ENCODE results near the gene GPLD1.
"Not testable (repeated sequence)": the region's sequence is repeated elsewhere in the genome, so short reads cannot be mapped to it uniquely, and the experiment has no call there.

GPLD1 gene

GRCh38 chr6:24387818-24388217 is 101.6 kb downstream of the GPLD1 start:
- H3K4me1 ChIP-seq (ENCODE audit: control insufficient read depth, insufficient read depth, low read length): no peaks in the 10 kb centered on the region
- no peaks in the 10 kb centered on the region for H3K36me3 ChIP-seq (ENCODE audit: control insufficient read depth, insufficient read depth, low read length)
- no CpG with 5 or more reads among the region's 1 CpG for WGBS (ENCODE audit: insufficient coverage, insufficient read length)
- no peak overlapping the region for H3K4me3 ChIP-seq (ENCODE audit: low read length)
- DNase-seq (ENCODE audit: low read depth, low spot score): no peak
- H3K27me3 ChIP-seq (ENCODE audit: control insufficient read depth, insufficient read depth, low read length): no peaks in the 10 kb centered on the region
- no peaks in the 10 kb centered on the region for H3K9me3 ChIP-seq (ENCODE audit: control insufficient read depth, insufficient read depth, low read length)
- no peak overlapping the region for H3K27ac ChIP-seq (ENCODE audit: low read length)

- H3K9me3 ChIP-seq (ENCODE audit: control insufficient read depth, insufficient read depth, low read length): no peaks in the 10 kb centered on the region
- H3K4me1 ChIP-seq (ENCODE audit: control insufficient read depth, insufficient read depth, low read length): no peaks in the 10 kb centered on the region
- no peak for DNase-seq (ENCODE audit: low read depth, low spot score)
- H3K36me3 ChIP-seq (ENCODE audit: control insufficient read depth, insufficient read depth, low read length): no peaks in the 10 kb centered on the region
- H3K27ac ChIP-seq (ENCODE audit: low read length): no peak overlapping the region
- no peaks in the 10 kb centered on the region for H3K27me3 ChIP-seq (ENCODE audit: control insufficient read depth, insufficient read depth, low read length)
- no CpG with 5 or more reads among the region's 8 CpGs for WGBS (ENCODE audit: insufficient coverage, insufficient read length)
- no peak overlapping the region for H3K4me3 ChIP-seq (ENCODE audit: low read length)
Observed at GRCh38 chr6:24385536-24386269, 103.7 kb downstream of the GPLD1 start.

- H3K4me1 ChIP-seq (ENCODE audit: control insufficient read depth, insufficient read depth, low read length); H3K4me3 ChIP-seq (ENCODE audit: low read length); H3K36me3 ChIP-seq (ENCODE audit: control insufficient read depth, insufficient read depth, low read length); H3K27ac ChIP-seq (ENCODE audit: low read length); H3K9me3 ChIP-seq (ENCODE audit: control insufficient read depth, insufficient read depth, low read length); H3K27me3 ChIP-seq (ENCODE audit: control insufficient read depth, insufficient read depth, low read length); DNase-seq (ENCODE audit: low read depth, low spot score): not testable (repeated sequence)
- no CpG with 5 or more reads among the region's 5 CpGs for WGBS (ENCODE audit: insufficient coverage, insufficient read length)
Observed at GRCh38 chr6:24384369-24385130, 104.8 kb downstream of the GPLD1 start.

GRCh38 chr6:24382891-24383494 is 106.4 kb downstream of the GPLD1 start:
- H3K27ac ChIP-seq (ENCODE audit: low read length); H3K36me3 ChIP-seq (ENCODE audit: control insufficient read depth, insufficient read depth, low read length); H3K4me3 ChIP-seq (ENCODE audit: low read length); H3K4me1 ChIP-seq (ENCODE audit: control insufficient read depth, insufficient read depth, low read length); DNase-seq (ENCODE audit: low read depth, low spot score); H3K27me3 ChIP-seq (ENCODE audit: control insufficient read depth, insufficient read depth, low read length); H3K9me3 ChIP-seq (ENCODE audit: control insufficient read depth, insufficient read depth, low read length): not testable (repeated sequence)
- WGBS (ENCODE audit: insufficient coverage, insufficient read length): no CpG with 5 or more reads among the region's 9 CpGs

GRCh38 chr6:24382220-24382540 is 107.2 kb downstream of the GPLD1 start:
- Histone ChIP-seq H3K9me3 (ENCODE audit: control insufficient read depth, insufficient read depth, low read length) (no peaks in the 10 kb centered on the region), H3K27me3 (ENCODE audit: control insufficient read depth, insufficient read depth, low read length) (no peaks in the 10 kb centered on the region), H3K36me3 (ENCODE audit: control insufficient read depth, insufficient read depth, low read length) (no peaks in the 10 kb centered on the region), H3K27ac (ENCODE audit: low read length) (no peak overlapping the region), H3K4me3 (ENCODE audit: low read length) (no peak overlapping the region), H3K4me1 (ENCODE audit: control insufficient read depth, insufficient read depth, low read length) (no peaks in the 10 kb centered on the region)
- WGBS (ENCODE audit: insufficient coverage, insufficient read length): no CpG with 5 or more reads among the region's 1 CpG
- no peak for DNase-seq (ENCODE audit: low read depth, low spot score)

GRCh38 chr6:24381476-24382219 is 107.7 kb downstream of the GPLD1 start:
- WGBS (ENCODE audit: insufficient coverage, insufficient read length): no CpG with 5 or more reads among the region's 4 CpGs
- Histone ChIP-seq H3K4me3 (ENCODE audit: low read length) (no peak overlapping the region), H3K27me3 (ENCODE audit: control insufficient read depth, insufficient read depth, low read length) (no peaks in the 10 kb centered on the region), H3K27ac (ENCODE audit: low read length) (no peak overlapping the region), H3K36me3 (ENCODE audit: control insufficient read depth, insufficient read depth, low read length) (no peaks in the 10 kb centered on the region), H3K9me3 (ENCODE audit: control insufficient read depth, insufficient read depth, low read length) (no peaks in the 10 kb centered on the region), H3K4me1 (ENCODE audit: control insufficient read depth, insufficient read depth, low read length) (no peaks in the 10 kb centered on the region)
- no peak for DNase-seq (ENCODE audit: low read depth, low spot score)

- Histone ChIP-seq H3K27ac (ENCODE audit: low read length) (no peak overlapping the region), H3K4me3 (ENCODE audit: low read length) (no peak overlapping the region), H3K4me1 (ENCODE audit: control insufficient read depth, insufficient read depth, low read length) (0 out of 2 replicates have a peak, but pooled peaks cover 1% of the 10 kb centered on the region), H3K9me3 (ENCODE audit: control insufficient read depth, insufficient read depth, low read length) (no peaks in the 10 kb centered on the region), H3K27me3 (ENCODE audit: control insufficient read depth, insufficient read depth, low read length) (no peaks in the 10 kb centered on the region), H3K36me3 (ENCODE audit: control insufficient read depth, insufficient read depth, low read length) (no peaks in the 10 kb centered on the region)
- no CpG with 5 or more reads among the region's 1 CpG for WGBS (ENCODE audit: insufficient coverage, insufficient read length)
- DNase-seq (ENCODE audit: low read depth, low spot score): no peak
Observed at GRCh38 chr6:24378473-24379097, 110.8 kb downstream of the GPLD1 start.

Data from iPS DF 6.9 (cell line).